HepG2 (cell line): ENCODE measurements around the gene BAHCC1. TPM values are rescaled to one million over a fixed set of nuclear protein-coding genes. Genes with fewer than 3 reads are reported as not detected.
A peak's percentile ranks its signal among the peaks of the same experiment; 100 is the strongest.

Source experiments
- CAMTA2 ChIP-seq: sonication (generic); formaldehyde crosslinking; IDR thresholded peaks from 2 replicates; pipeline ENCODE4 v1.4.0; 2020; ENCODE audit warnings: mild to moderate bottlenecking, missing genetic modification reagents, borderline replicate concordance
- CEBPZ ChIP-seq: IDR thresholded peaks from 2 replicates; pipeline ENCODE4 v1.6.1; 2012; ENCODE audit warnings: low read length, improper control_type of control experiment
- NKX3-1 ChIP-seq: sonication (generic); formaldehyde crosslinking; IDR thresholded peaks from 2 replicates; pipeline ENCODE4 v1.5.0; 2020; ENCODE audit warnings: missing genetic modification reagents
- REPIN1 ChIP-seq: sonication (generic); formaldehyde crosslinking; IDR thresholded peaks from 2 replicates; pipeline ENCODE4 v1.8.0; 2022; ENCODE audit warnings: missing genetic modification reagents, low read depth, mild to moderate bottlenecking, borderline replicate concordance
- YEATS4 ChIP-seq: sonication (generic); formaldehyde crosslinking; IDR thresholded peaks from 2 replicates; pipeline ENCODE4 v1.4.0; 2020; ENCODE audit warnings: missing genetic modification reagents, borderline replicate concordance
- ZFX ChIP-seq: sonication (generic); formaldehyde crosslinking; IDR thresholded peaks from 2 replicates; pipeline ENCODE4 v1.4.0; 2020; ENCODE audit warnings: mild to moderate bottlenecking, low read depth, missing genetic modification reagents, moderate library complexity
- ZNF687 ChIP-seq: sonication (generic); formaldehyde crosslinking; IDR thresholded peaks from 2 replicates; pipeline ENCODE4 v1.5.1; 2020; ENCODE audit warnings: mild to moderate bottlenecking, missing genetic modification reagents, moderate library complexity
- polyA plus RNA-seq, 8 experiments: library from polyadenylated mRNA; depleted of rRNA in 3 of 8; stranded (reverse) in 7 of 8; unstranded in 1 of 8; fragments of >200 nt; fragmentation: Illumina TruSeq in 4 of 8; extraction: Trizol in 4 of 8; gene quantifications; 2 replicates each; pipeline versions ENCODE4 v1.2.1 to v1.2.3, GENCODE V29; 2011 to 2016; ENCODE audit warnings: low read depth in 4 of 8, missing spikeins in 1 of 8, mixed read lengths in 1 of 8; ENCODE audit not compliant: insufficient read depth in 1 of 8
- total RNA-seq, 5 experiments: library from RNA; depleted of rRNA; stranded (reverse); fragments of >200 nt; fragmentation: Illumina TruSeq; extraction: Trizol; gene quantifications; 2 replicates each; pipeline ENCODE4 v1.2.3, GENCODE V29; 2016; ENCODE audit warnings: low read depth in 1 of 5

Gene BAHCC1
- total and polyA plus RNA-seq, 2 of the 13 experiments (the other 11 are each of a cell fraction or from before 2014, with no cell fraction given), result 1.4 to 1.7 TPM

GRCh38 chr17:81392909-81393654 lies 2.2 kb upstream of the BAHCC1 start (continued):
- TF ChIP-seq CEBPZ, result no peak
- peak; percentile 11; the same call in 1 of the 2 replicates for TF ChIP-seq ZFX (CRISPR knock-in tag)
- no peak for TF ChIP-seq REPIN1 (CRISPR knock-in tag)
- TF ChIP-seq CAMTA2, result no peak
- no peak for TF ChIP-seq NKX3-1 (CRISPR knock-in tag)
- peak; percentile 44; the same call in 1 of the 2 replicates for TF ChIP-seq ZNF687 (CRISPR knock-in tag)
- no peak for TF ChIP-seq YEATS4
